K562 (cell line): ENCODE measurements around the gene GFOD2. TPM values are rescaled to one million over a fixed set of nuclear protein-coding genes. Genes with fewer than 3 reads are reported as not detected.

Source experiments
- HOXB6 ChIP-seq: fragments of 250-450 bp; sonication (Bioruptor Pico); IDR thresholded peaks from 2 replicates; pipeline ENCODE4 v1.5.1; 2022; ENCODE audit warnings: mild to moderate bottlenecking, borderline replicate concordance
- ILK ChIP-seq: fragments of 450-650 bp; IDR thresholded peaks from 2 replicates; pipeline ENCODE4 v1.6.1; 2016; ENCODE audit warnings: missing genetic modification characterization, low read depth, mild to moderate bottlenecking, missing compliant biosample characterization, moderate library complexity, borderline replicate concordance
- NBN ChIP-seq: fragments of 450-650 bp; IDR thresholded peaks from 2 replicates; pipeline ENCODE4 v1.6.1; 2016; ENCODE audit warnings: low read depth, mild to moderate bottlenecking
- TAF9B ChIP-seq: fragments of 450-650 bp; IDR thresholded peaks from 2 replicates; pipeline ENCODE4 v1.6.1; 2018; ENCODE audit warnings: mild to moderate bottlenecking; ENCODE audit not compliant: partially characterized antibody
- YBX1 ChIP-seq: fragments of 450-650 bp; IDR thresholded peaks from 2 replicates; pipeline ENCODE4 v1.7.1; 2016; ENCODE audit warnings: mild to moderate bottlenecking
- polyA plus RNA-seq, 8 experiments: library from polyadenylated mRNA; depleted of rRNA in 4 of 8; stranded (reverse) in 5 of 8; unstranded in 3 of 8; fragments of >200 nt; fragmentation: Nextera tagmentation in 2 of 8; fragmentation: Illumina TruSeq in 1 of 8; extraction: Ambion mirVana in 2 of 8; extraction: Trizol in 1 of 8; gene quantifications; 2 replicates each; pipeline versions ENCODE4 v1.2.1 to v1.2.3, GENCODE V29; 2011 to 2014; ENCODE audit warnings: inconsistent platforms in 1 of 8, missing spikeins in 1 of 8
- total RNA-seq, 7 experiments: library from RNA; depleted of rRNA in 6 of 7; stranded (reverse); fragments of >200 nt in 6 of 7; fragmentation: Illumina TruSeq in 2 of 7; extraction: Trizol in 2 of 7; gene quantifications; 2 replicates each; pipeline versions ENCODE4 v1.2.1 to v1.2.3, GENCODE V29; 2011 to 2021; ENCODE audit warnings: low replicate concordance in 1 of 7
- TF ChIP-seq, protein P1 (sequence below): IDR thresholded peaks from 3 replicates; pipeline ENCODE4 v1.6.1; 2011; ENCODE audit warnings: borderline replicate concordance, mild to moderate bottlenecking, moderate library complexity; ENCODE audit not compliant: insufficient read length; ENCODE audit errors: extremely low read depth
- TF ChIP-seq, protein P2 (sequence below), 2 experiments: fragments of 450-650 bp; IDR thresholded peaks; 2 replicates each; pipeline ENCODE4 v1.6.1; 2016

GFOD2 gene
- total and polyA plus RNA-seq, 9 of the 15 experiments (the other 6 are each of a cell fraction or from before 2014, with no cell fraction given) = 1.9 to 15.8 (median 11.1) TPM

DNA sequence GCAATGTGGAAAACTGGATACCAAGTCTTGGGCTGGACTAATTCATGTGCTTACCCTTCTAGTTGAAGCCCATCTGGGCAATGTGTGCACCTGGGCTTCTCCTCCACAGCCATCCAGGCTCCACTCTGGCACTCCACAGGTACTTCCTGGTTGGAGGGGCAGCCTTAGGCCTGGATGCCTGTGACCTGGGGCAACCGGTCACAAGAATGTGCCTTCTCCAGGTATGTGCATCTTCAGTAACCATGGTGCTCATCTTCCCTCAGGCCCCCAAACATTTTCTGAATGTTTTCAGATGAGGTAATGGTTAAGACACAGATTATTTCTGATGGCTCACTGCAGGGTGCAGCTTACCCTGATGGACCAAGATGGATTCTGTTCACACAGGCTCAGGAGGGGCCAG, 41.4 kb downstream of the GFOD2 start (continued):
- TF ChIP-seq, protein P1, sequence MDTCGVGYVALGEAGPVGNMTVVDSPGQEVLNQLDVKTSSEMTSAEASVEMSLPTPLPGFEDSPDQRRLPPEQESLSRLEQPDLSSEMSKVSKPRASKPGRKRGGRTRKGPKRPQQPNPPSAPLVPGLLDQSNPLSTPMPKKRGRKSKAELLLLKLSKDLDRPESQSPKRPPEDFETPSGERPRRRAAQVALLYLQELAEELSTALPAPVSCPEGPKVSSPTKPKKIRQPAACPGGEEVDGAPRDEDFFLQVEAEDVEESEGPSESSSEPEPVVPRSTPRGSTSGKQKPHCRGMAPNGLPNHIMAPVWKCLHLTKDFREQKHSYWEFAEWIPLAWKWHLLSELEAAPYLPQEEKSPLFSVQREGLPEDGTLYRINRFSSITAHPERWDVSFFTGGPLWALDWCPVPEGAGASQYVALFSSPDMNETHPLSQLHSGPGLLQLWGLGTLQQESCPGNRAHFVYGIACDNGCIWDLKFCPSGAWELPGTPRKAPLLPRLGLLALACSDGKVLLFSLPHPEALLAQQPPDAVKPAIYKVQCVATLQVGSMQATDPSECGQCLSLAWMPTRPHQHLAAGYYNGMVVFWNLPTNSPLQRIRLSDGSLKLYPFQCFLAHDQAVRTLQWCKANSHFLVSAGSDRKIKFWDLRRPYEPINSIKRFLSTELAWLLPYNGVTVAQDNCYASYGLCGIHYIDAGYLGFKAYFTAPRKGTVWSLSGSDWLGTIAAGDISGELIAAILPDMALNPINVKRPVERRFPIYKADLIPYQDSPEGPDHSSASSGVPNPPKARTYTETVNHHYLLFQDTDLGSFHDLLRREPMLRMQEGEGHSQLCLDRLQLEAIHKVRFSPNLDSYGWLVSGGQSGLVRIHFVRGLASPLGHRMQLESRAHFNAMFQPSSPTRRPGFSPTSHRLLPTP = no peak
- TF ChIP-seq, protein P2, sequence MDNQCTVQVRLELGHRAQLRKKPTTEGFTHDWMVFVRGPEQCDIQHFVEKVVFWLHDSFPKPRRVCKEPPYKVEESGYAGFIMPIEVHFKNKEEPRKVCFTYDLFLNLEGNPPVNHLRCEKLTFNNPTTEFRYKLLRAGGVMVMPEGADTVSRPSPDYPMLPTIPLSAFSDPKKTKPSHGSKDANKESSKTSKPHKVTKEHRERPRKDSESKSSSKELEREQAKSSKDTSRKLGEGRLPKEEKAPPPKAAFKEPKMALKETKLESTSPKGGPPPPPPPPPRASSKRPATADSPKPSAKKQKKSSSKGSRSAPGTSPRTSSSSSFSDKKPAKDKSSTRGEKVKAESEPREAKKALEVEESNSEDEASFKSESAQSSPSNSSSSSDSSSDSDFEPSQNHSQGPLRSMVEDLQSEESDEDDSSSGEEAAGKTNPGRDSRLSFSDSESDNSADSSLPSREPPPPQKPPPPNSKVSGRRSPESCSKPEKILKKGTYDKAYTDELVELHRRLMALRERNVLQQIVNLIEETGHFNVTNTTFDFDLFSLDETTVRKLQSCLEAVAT (IDR thresholded peaks at IDR 0.05) = no peak
- no peak for TF ChIP-seq HOXB6 (CRISPR knock-in tag)
- no peak for TF ChIP-seq TAF9B
- TF ChIP-seq ILK (tag) = no peak
- no peak for TF ChIP-seq YBX1
- no peak for TF ChIP-seq NBN
